Type B pancreatic cell (in vitro differentiated cells): ENCODE measurements around the gene KRI1. TPM values are rescaled to one million over a fixed set of nuclear protein-coding genes. Genes with fewer than 3 reads are reported as not detected.
"Not testable (repeated sequence)": the region's sequence is repeated elsewhere in the genome, so short reads cannot be mapped to it uniquely, and the experiment has no call there.

Experiments used
- DNase-seq: peaks from one replicate; pipeline ENCODE4 v3.0.0; 2021; ENCODE audit warnings: mixed read lengths; ENCODE audit not compliant: unreplicated experiment; ENCODE audit errors: extremely low spot score
- H3K27ac Mint-ChIP-seq: 2 replicates; pipeline ENCODE4 v1.8.0; 2021; ENCODE audit warnings: mild to moderate bottlenecking, mixed read lengths
- H3K27me3 Mint-ChIP-seq: 2 replicates; pipeline ENCODE4 v1.8.0; 2021; ENCODE audit warnings: mixed read lengths
- H3K36me3 Mint-ChIP-seq: 2 replicates; pipeline ENCODE4 v1.8.0; 2021; ENCODE audit warnings: mixed read lengths
- H3K4me1 Mint-ChIP-seq: one replicate; pipeline ENCODE4 v1.8.0; 2021; ENCODE audit warnings: mixed read lengths; ENCODE audit not compliant: unreplicated experiment
- H3K4me3 Mint-ChIP-seq: 2 replicates; pipeline ENCODE4 v1.8.0; 2021; ENCODE audit warnings: mild to moderate bottlenecking, mixed read lengths
- H3K9me3 Mint-ChIP-seq: 2 replicates; pipeline ENCODE4 v1.8.0; 2021; ENCODE audit warnings: mixed read lengths
- CTCF ChIP-seq: fragments of 200-600 bp; sonication (generic); conservative IDR thresholded peaks from 2 replicates; pipeline ENCODE4 v1.5.0; 2021; ENCODE audit warnings: antibody characterized with exemption, mild to moderate bottlenecking
- total RNA-seq: library from RNA; stranded (reverse); gene quantifications from 2 replicates; pipeline ENCODE4 v1.2.1, GENCODE V29; 2021; ENCODE audit warnings: low replicate concordance

Gene KRI1
- total RNA-seq, 1 donor from 2014 or later = 34.4 TPM

- Mint-ChIP-seq H3K9me3 (no peaks in the 10 kb centered on the region), H3K4me1 (no peaks in the 10 kb centered on the region), H3K4me3 (no peak overlapping the region), H3K27ac (no peak overlapping the region), H3K36me3 (no peaks in the 10 kb centered on the region), H3K27me3 (no peaks in the 10 kb centered on the region)
- TF ChIP-seq CTCF = no peak
- no peak for DNase-seq
These were observed 10.8 kb downstream of the KRI1 start for GRCh38 chr19:10554760-10555609.

- no peak overlapping the region for H3K27ac Mint-ChIP-seq
- H3K4me1 Mint-ChIP-seq = no peaks in the 10 kb centered on the region
- H3K36me3 Mint-ChIP-seq = no peaks in the 10 kb centered on the region
- no peak overlapping the region for H3K4me3 Mint-ChIP-seq
- no peak for DNase-seq
- no peak for TF ChIP-seq CTCF
- H3K9me3 Mint-ChIP-seq = no peaks in the 10 kb centered on the region
- H3K27me3 Mint-ChIP-seq = no peaks in the 10 kb centered on the region
These were observed 11.8 kb downstream of the KRI1 start for GRCh38 chr19:10553943-10554381.

GRCh38 chr19:10553087-10553667, 12.6 kb downstream of the KRI1 start:
- no peaks in the 10 kb centered on the region for H3K36me3 Mint-ChIP-seq
- no peak overlapping the region for H3K4me3 Mint-ChIP-seq

GRCh38 chr19:10552510-10553053, 13.2 kb downstream of the KRI1 start:
- Mint-ChIP-seq H3K27me3 (no peaks in the 10 kb centered on the region), H3K27ac (no peak overlapping the region), H3K9me3 (no peaks in the 10 kb centered on the region), H3K36me3 (no peaks in the 10 kb centered on the region), H3K4me3 (no peak overlapping the region), H3K4me1 (no peaks in the 10 kb centered on the region)
- DNase-seq = no peak
- no peak for TF ChIP-seq CTCF

More at GRCh38 chr19:10553087-10553667, 12.6 kb downstream of the KRI1 start:
- no peaks in the 10 kb centered on the region for H3K27me3 Mint-ChIP-seq
- no peak for TF ChIP-seq CTCF
- H3K4me1 Mint-ChIP-seq = no peaks in the 10 kb centered on the region
- H3K27ac Mint-ChIP-seq = no peak overlapping the region
- H3K9me3 Mint-ChIP-seq = no peaks in the 10 kb centered on the region
- DNase-seq = no peak

GRCh38 chr19:10551698-10552301, 14.0 kb downstream of the KRI1 start:
- DNase-seq = no peak
- no peaks in the 10 kb centered on the region for H3K4me1 Mint-ChIP-seq
- no peak overlapping the region for H3K27ac Mint-ChIP-seq
- no peak overlapping the region for H3K4me3 Mint-ChIP-seq
- H3K9me3 Mint-ChIP-seq = no peaks in the 10 kb centered on the region
- no peaks in the 10 kb centered on the region for H3K36me3 Mint-ChIP-seq
- no peaks in the 10 kb centered on the region for H3K27me3 Mint-ChIP-seq
- TF ChIP-seq CTCF = peak; percentile 15

GRCh38 chr19:10551006-10551405, 14.8 kb downstream of the KRI1 start:
- H3K4me3 Mint-ChIP-seq, H3K27me3 Mint-ChIP-seq, H3K36me3 Mint-ChIP-seq, H3K9me3 Mint-ChIP-seq, H3K27ac Mint-ChIP-seq, DNase-seq, H3K4me1 Mint-ChIP-seq: not testable (repeated sequence)
